Measurements from ENCODE around the gene IL19. TPM values are rescaled to one million over a fixed set of nuclear protein-coding genes. Genes with fewer than 3 reads are reported as not detected.

The IL19 gene
- total and polyA plus RNA-seq, 9 of the 15 experiments (the other 6 are each of a cell fraction or from before 2014, with no cell fraction given) = not detected

DNA sequence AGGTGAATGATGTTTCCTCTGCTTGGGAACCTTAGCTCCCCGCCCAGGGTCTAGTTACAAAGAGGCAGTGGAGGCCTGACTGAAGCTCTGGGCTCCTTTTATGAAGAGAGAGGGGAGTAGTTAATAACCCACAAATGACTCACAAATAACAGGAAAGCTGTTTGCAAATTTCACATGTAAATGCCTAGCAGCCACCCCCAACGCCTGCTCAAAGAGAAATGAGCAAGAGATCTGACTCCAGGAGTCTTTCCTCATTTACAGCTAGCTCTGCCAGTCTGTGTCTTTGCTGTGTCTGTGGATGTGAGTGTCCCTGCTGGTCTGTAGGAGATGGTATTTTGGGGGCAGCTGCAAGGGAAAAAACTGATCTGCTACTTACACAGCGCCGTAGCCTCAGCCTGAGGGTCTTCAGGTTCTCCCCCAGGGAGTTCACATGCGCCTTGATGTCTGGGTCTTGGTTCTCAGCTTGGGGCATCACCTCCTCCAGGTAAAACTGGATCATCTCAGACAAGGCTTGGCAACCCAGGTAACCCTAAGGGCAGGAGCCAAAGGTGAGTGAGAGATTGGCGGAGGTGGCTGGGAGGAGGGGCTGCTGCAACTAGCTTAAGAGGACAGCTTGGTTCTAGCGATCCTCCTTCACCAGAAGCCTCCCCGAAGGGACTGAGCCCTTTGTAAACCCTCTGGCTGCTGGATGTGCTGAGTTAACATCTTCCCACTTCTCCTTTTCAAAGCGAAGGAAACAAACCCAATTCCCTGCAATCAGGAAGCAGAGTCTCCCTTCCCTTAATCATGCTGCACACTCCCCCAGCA is at the start of gene IL19 (continued):
- TF ChIP-seq, protein P1, sequence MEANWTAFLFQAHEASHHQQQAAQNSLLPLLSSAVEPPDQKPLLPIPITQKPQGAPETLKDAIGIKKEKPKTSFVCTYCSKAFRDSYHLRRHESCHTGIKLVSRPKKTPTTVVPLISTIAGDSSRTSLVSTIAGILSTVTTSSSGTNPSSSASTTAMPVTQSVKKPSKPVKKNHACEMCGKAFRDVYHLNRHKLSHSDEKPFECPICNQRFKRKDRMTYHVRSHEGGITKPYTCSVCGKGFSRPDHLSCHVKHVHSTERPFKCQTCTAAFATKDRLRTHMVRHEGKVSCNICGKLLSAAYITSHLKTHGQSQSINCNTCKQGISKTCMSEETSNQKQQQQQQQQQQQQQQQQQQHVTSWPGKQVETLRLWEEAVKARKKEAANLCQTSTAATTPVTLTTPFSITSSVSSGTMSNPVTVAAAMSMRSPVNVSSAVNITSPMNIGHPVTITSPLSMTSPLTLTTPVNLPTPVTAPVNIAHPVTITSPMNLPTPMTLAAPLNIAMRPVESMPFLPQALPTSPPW (CRISPR knock-in tag; IDR thresholded peaks at IDR 0.05) = peak; percentile 45; the same call in 1 of the 2 replicates
- TF ChIP-seq ELF1 (tag; IDR thresholded peaks at IDR 0.05) (peak; percentile 47; the same call in 1 of the 2 replicates), ZNF384 (IDR thresholded peaks at IDR 0.05; ENCODE audit: low read depth, low read length) (no peak), ARID4B (CRISPR knock-in tag; IDR thresholded peaks at IDR 0.05) (no peak), SREBF1 (IDR thresholded peaks at IDR 0.05; ENCODE audit: borderline replicate concordance, low read depth, low read length) (no peak), HNRNPH1 (optimal IDR thresholded peaks at IDR 0.05; ENCODE audit: low read depth, low read length) (no peak), ATF7 (IDR thresholded peaks at IDR 0.05) (no peak), SMARCA4 (IDR thresholded peaks at IDR 0.05) (peak; percentile 39; the same call in 1 of the 2 replicates), CTBP1 (IDR thresholded peaks at IDR 0.05; ENCODE audit: borderline replicate concordance) (peak; percentile 78; the same call in 1 of the 2 replicates), BRF2 (IDR thresholded peaks at IDR 0.05; ENCODE audit: borderline replicate concordance, insufficient read depth, insufficient read length) (no peak), ZC3H8 (IDR thresholded peaks at IDR 0.05) (no peak), KAT7 (CRISPR knock-in tag; IDR thresholded peaks at IDR 0.05; ENCODE audit: borderline replicate concordance) (no peak), ZNF134 (CRISPR knock-in tag; conservative IDR thresholded peaks at IDR 0.05) (no peak), ZNF174 (CRISPR knock-in tag; IDR thresholded peaks at IDR 0.05) (no peak)
- TF ChIP-seq, protein P2, sequence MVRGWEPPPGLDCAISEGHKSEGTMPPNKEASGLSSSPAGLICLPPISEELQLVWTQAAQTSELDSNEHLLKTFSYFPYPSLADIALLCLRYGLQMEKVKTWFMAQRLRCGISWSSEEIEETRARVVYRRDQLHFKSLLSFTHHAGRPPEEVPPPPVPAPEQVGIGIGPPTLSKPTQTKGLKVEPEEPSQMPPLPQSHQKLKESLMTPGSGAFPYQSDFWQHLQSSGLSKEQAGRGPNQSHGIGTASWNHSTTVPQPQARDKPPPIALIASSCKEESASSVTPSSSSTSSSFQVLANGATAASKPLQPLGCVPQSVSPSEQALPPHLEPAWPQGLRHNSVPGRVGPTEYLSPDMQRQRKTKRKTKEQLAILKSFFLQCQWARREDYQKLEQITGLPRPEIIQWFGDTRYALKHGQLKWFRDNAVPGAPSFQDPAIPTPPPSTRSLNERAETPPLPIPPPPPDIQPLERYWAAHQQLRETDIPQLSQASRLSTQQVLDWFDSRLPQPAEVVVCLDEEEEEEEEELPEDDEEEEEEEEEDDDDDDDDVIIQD (CRISPR knock-in tag; IDR thresholded peaks at IDR 0.05) = no peak
- TF ChIP-seq, protein P3, sequence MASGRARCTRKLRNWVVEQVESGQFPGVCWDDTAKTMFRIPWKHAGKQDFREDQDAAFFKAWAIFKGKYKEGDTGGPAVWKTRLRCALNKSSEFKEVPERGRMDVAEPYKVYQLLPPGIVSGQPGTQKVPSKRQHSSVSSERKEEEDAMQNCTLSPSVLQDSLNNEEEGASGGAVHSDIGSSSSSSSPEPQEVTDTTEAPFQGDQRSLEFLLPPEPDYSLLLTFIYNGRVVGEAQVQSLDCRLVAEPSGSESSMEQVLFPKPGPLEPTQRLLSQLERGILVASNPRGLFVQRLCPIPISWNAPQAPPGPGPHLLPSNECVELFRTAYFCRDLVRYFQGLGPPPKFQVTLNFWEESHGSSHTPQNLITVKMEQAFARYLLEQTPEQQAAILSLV (tag; IDR thresholded peaks at IDR 0.05) = no peak

Measured in K562 (cell line).